ENCODE measurements around the gene BEST4. TPM values are rescaled to one million over a fixed set of nuclear protein-coding genes. Genes with fewer than 3 reads are reported as not detected.

The BEST4 gene
- total and polyA plus RNA-seq, 2 of the 13 experiments (the other 11 are each of a cell fraction or from before 2014, with no cell fraction given): 0.77 to 1.4 TPM

DNA sequence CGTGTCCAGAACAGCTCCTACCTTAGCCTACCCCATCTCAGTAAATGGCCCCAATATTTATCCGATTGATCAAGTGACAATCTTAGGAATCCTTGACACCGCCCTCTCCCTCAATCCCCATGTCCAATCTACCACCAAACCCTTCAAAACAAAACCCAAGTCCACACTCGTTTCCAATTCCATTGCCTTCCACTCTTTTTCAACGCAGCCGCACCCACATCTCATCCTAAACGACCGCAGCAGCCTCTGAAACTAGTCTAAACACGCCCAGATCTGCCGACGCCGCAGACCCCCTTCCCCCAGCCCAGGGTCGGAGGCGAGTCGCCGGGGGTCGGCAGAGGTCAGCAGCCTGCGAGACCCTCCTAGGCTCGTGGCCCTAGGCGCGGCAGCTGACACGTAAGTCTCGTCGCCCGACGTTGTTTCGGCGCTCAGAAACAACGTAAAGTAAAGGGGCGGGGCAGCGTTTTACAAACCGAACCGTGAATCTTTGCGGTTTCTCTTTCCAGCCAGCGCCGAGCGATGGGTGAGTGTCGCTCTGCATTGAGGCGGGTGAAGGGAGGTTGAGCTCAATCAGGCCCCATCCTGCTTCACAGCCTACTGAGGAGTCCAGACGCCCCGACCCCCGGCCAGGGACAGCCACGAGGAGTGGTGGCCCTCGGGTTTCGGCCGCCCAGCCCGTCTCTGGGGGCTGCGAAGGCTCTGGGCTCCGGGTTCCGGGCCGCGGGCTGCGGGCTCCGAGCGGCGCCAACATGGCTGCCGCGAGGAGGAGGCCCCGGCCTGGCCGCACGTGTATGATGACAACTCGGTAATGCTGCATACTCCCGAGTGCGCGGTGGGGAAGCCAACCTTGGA is 12.7 kb downstream of the BEST4 start, which contains the start of gene RPS8 (continued):
- peak; percentile 99 for TF ChIP-seq POLR2A (IDR thresholded peaks at IDR 0.05; ENCODE audit: insufficient read depth in 1 of 2, low read depth in 2 of 2, low read length in 2 of 2)
- TF ChIP-seq ZFP36L2 (CRISPR knock-in tag; IDR thresholded peaks at IDR 0.05): no peak; the same call in 1 of the 2 replicates
- TF ChIP-seq, protein P1, sequence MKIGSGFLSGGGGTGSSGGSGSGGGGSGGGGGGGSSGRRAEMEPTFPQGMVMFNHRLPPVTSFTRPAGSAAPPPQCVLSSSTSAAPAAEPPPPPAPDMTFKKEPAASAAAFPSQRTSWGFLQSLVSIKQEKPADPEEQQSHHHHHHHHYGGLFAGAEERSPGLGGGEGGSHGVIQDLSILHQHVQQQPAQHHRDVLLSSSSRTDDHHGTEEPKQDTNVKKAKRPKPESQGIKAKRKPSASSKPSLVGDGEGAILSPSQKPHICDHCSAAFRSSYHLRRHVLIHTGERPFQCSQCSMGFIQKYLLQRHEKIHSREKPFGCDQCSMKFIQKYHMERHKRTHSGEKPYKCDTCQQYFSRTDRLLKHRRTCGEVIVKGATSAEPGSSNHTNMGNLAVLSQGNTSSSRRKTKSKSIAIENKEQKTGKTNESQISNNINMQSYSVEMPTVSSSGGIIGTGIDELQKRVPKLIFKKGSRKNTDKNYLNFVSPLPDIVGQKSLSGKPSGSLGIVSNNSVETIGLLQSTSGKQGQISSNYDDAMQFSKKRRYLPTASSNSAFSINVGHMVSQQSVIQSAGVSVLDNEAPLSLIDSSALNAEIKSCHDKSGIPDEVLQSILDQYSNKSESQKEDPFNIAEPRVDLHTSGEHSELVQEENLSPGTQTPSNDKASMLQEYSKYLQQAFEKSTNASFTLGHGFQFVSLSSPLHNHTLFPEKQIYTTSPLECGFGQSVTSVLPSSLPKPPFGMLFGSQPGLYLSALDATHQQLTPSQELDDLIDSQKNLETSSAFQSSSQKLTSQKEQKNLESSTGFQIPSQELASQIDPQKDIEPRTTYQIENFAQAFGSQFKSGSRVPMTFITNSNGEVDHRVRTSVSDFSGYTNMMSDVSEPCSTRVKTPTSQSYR (CRISPR knock-in tag; IDR thresholded peaks at IDR 0.05; ENCODE audit: borderline replicate concordance): peak; percentile 66; the same call in 1 of the 2 replicates
- no peak for TF ChIP-seq NFE2 (CRISPR knock-in tag; IDR thresholded peaks at IDR 0.05)
- TF ChIP-seq, protein P2, sequence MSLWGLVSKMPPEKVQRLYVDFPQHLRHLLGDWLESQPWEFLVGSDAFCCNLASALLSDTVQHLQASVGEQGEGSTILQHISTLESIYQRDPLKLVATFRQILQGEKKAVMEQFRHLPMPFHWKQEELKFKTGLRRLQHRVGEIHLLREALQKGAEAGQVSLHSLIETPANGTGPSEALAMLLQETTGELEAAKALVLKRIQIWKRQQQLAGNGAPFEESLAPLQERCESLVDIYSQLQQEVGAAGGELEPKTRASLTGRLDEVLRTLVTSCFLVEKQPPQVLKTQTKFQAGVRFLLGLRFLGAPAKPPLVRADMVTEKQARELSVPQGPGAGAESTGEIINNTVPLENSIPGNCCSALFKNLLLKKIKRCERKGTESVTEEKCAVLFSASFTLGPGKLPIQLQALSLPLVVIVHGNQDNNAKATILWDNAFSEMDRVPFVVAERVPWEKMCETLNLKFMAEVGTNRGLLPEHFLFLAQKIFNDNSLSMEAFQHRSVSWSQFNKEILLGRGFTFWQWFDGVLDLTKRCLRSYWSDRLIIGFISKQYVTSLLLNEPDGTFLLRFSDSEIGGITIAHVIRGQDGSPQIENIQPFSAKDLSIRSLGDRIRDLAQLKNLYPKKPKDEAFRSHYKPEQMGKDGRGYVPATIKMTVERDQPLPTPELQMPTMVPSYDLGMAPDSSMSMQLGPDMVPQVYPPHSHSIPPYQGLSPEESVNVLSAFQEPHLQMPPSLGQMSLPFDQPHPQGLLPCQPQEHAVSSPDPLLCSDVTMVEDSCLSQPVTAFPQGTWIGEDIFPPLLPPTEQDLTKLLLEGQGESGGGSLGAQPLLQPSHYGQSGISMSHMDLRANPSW (CRISPR knock-in tag; IDR thresholded peaks at IDR 0.05; ENCODE audit: borderline replicate concordance): peak; percentile 57; the same call in 1 of the 2 replicates
- peak; percentile 51; the same call in 1 of the 2 replicates for TF ChIP-seq FIP1L1 (IDR thresholded peaks at IDR 0.05; ENCODE audit: borderline replicate concordance, insufficient read depth, low read depth, low read length)
- peak; percentile 55; the same call in 1 of the 2 replicates for TF ChIP-seq ZKSCAN8 (CRISPR knock-in tag; IDR thresholded peaks at IDR 0.05; ENCODE audit: borderline replicate concordance)
- peak; percentile 93 for TF ChIP-seq THAP11 (CRISPR knock-in tag; IDR thresholded peaks at IDR 0.05)
- TF ChIP-seq, protein P3, sequence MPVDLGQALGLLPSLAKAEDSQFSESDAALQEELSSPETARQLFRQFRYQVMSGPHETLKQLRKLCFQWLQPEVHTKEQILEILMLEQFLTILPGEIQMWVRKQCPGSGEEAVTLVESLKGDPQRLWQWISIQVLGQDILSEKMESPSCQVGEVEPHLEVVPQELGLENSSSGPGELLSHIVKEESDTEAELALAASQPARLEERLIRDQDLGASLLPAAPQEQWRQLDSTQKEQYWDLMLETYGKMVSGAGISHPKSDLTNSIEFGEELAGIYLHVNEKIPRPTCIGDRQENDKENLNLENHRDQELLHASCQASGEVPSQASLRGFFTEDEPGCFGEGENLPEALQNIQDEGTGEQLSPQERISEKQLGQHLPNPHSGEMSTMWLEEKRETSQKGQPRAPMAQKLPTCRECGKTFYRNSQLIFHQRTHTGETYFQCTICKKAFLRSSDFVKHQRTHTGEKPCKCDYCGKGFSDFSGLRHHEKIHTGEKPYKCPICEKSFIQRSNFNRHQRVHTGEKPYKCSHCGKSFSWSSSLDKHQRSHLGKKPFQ (CRISPR knock-in tag; IDR thresholded peaks at IDR 0.05; ENCODE audit: insufficient replicate concordance): no peak
- TF ChIP-seq MYC (CRISPR knock-in tag; IDR thresholded peaks at IDR 0.05; ENCODE audit: borderline replicate concordance): peak; percentile 97
- peak; percentile 86 for TF ChIP-seq ASH2L (IDR thresholded peaks at IDR 0.05; ENCODE audit: insufficient read length, low read depth, low read length)
- TF ChIP-seq ZNF337 (CRISPR knock-in tag; IDR thresholded peaks at IDR 0.05; ENCODE audit: borderline replicate concordance, low read depth): no peak; the same call in 1 of the 2 replicates
- 0 out of 2 replicates have a peak, but pooled peaks have one; percentile 77 for TF ChIP-seq ARNT (IDR thresholded peaks at IDR 0.05)
- TF ChIP-seq, protein P4, sequence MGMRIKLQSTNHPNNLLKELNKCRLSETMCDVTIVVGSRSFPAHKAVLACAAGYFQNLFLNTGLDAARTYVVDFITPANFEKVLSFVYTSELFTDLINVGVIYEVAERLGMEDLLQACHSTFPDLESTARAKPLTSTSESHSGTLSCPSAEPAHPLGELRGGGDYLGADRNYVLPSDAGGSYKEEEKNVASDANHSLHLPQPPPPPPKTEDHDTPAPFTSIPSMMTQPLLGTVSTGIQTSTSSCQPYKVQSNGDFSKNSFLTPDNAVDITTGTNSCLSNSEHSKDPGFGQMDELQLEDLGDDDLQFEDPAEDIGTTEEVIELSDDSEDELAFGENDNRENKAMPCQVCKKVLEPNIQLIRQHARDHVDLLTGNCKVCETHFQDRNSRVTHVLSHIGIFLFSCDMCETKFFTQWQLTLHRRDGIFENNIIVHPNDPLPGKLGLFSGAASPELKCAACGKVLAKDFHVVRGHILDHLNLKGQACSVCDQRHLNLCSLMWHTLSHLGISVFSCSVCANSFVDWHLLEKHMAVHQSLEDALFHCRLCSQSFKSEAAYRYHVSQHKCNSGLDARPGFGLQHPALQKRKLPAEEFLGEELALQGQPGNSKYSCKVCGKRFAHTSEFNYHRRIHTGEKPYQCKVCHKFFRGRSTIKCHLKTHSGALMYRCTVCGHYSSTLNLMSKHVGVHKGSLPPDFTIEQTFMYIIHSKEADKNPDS (CRISPR knock-in tag; IDR thresholded peaks at IDR 0.05): no peak
- peak; percentile 99 for TF ChIP-seq AGO2 (optimal IDR thresholded peaks at IDR 0.05; ENCODE audit: low read depth, low read length)
- TF ChIP-seq, protein P5, sequence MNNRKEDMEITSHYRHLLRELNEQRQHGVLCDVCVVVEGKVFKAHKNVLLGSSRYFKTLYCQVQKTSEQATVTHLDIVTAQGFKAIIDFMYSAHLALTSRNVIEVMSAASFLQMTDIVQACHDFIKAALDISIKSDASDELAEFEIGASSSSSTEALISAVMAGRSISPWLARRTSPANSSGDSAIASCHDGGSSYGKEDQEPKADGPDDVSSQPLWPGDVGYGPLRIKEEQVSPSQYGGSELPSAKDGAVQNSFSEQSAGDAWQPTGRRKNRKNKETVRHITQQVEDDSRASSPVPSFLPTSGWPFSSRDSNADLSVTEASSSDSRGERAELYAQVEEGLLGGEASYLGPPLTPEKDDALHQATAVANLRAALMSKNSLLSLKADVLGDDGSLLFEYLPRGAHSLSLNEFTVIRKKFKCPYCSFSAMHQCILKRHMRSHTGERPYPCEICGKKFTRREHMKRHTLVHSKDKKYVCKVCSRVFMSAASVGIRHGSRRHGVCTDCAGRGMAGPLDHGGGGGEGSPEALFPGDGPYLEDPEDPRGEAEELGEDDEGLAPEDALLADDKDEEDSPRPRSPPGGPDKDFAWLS (CRISPR knock-in tag; IDR thresholded peaks at IDR 0.05; ENCODE audit: borderline replicate concordance): no peak
- no peak for TF ChIP-seq SMC3 (IDR thresholded peaks at IDR 0.05; ENCODE audit: low read length)

All from HepG2 (cell line).